Activated T-cell treated with anti-CD3 and anti-CD28 coated beads, Interleukin-2, amount 50 U/mL, for 72 hours (primary cell): ENCODE results near the gene B3GAT2. TPM values are rescaled to one million over a fixed set of nuclear protein-coding genes. Genes with fewer than 3 reads are reported as not detected.

Experiments used
- ATAC-seq, 2 donors: fragments of 150-1000 bp; cut with Tn5 transposase; replicated peaks in 1 of 2; 2 replicates each; pipeline ENCODE4 v1.10.0; 2021; ENCODE audit warnings: moderate library complexity in 2 of 2, mild to moderate bottlenecking in 1 of 2
- DNase-seq, 2 donors: peaks; one replicate each; pipeline ENCODE4 v3.0.0; 2021 to 2022; ENCODE audit warnings: mixed read lengths in 1 of 2
- H3K27ac Mint-ChIP-seq: one replicate; pipeline ENCODE4 v1.8.0; 2022; ENCODE audit warnings: mild to moderate bottlenecking, moderate library complexity, mixed read lengths
- H3K27me3 Mint-ChIP-seq: one replicate; pipeline ENCODE4 v1.8.0; 2022; ENCODE audit warnings: low read depth, mixed read lengths
- H3K36me3 Mint-ChIP-seq, 2 donors: one replicate each; pipeline ENCODE4 v1.8.0; 2022; ENCODE audit warnings: mixed read lengths in 2 of 2, mild to moderate bottlenecking in 1 of 2; ENCODE audit not compliant: insufficient read depth in 2 of 2
- H3K4me1 Mint-ChIP-seq: one replicate; pipeline ENCODE4 v1.8.0; 2022; ENCODE audit warnings: low read depth, mixed read lengths
- H3K4me3 Mint-ChIP-seq, 2 donors: one replicate each; pipeline ENCODE4 v1.8.0; 2022; ENCODE audit warnings: mild to moderate bottlenecking in 2 of 2, mixed read lengths in 2 of 2, moderate library complexity in 2 of 2
- H3K9me3 Mint-ChIP-seq, 2 donors: one replicate each; pipeline ENCODE4 v1.8.0; 2022; ENCODE audit warnings: mixed read lengths in 2 of 2
- total RNA-seq, 2 donors: library from RNA; stranded (reverse); gene quantifications; one replicate each; pipeline ENCODE4 v1.2.3, GENCODE V29; 2022

Gene B3GAT2
- total RNA-seq, 2 donors from 2014 or later = not detected

- DNase-seq (no peak), ATAC-seq (no peak)
- H3K27ac Mint-ChIP-seq = no peak overlapping the region
- H3K4me1 Mint-ChIP-seq = no peaks in the 10 kb centered on the region
- peaks cover 0 to 3% of the 10 kb centered on the region in 2 donors for H3K9me3 Mint-ChIP-seq
- peaks cover 7% of the 10 kb centered on the region in 2 donors for H3K36me3 Mint-ChIP-seq
- H3K27me3 Mint-ChIP-seq = no peaks in the 10 kb centered on the region
- no peak overlapping the region for H3K4me3 Mint-ChIP-seq
Measured at GRCh38 chr6:70820778-70821177, 136.1 kb downstream of the B3GAT2 start.

GRCh38 chr6:70819646-70820045 is 137.2 kb downstream of the B3GAT2 start:
- H3K27ac Mint-ChIP-seq = no peak overlapping the region
- H3K36me3 Mint-ChIP-seq = peaks cover 7% of the 10 kb centered on the region in 2 donors
- H3K4me3 Mint-ChIP-seq = no peak overlapping the region
- H3K27me3 Mint-ChIP-seq = no peaks in the 10 kb centered on the region
- H3K4me1 Mint-ChIP-seq = no peaks in the 10 kb centered on the region
- peaks cover 0 to 3% of the 10 kb centered on the region in 2 donors for H3K9me3 Mint-ChIP-seq
- no peak for DNase-seq
- ATAC-seq = no peak

GRCh38 chr6:70813885-70814284 is 143.0 kb downstream of the B3GAT2 start:
- peaks cover 0 to 2% of the 10 kb centered on the region in 2 donors for H3K36me3 Mint-ChIP-seq
- H3K4me1 Mint-ChIP-seq = no peaks in the 10 kb centered on the region
- no peaks in the 10 kb centered on the region for H3K9me3 Mint-ChIP-seq
- no peak for ATAC-seq
- H3K4me3 Mint-ChIP-seq = no peak overlapping the region
- DNase-seq = no peak
- no peaks in the 10 kb centered on the region for H3K27me3 Mint-ChIP-seq
- H3K27ac Mint-ChIP-seq = no peak overlapping the region

GRCh38 chr6:70811788-70812187 is 145.1 kb downstream of the B3GAT2 start:
- Mint-ChIP-seq H3K9me3 (no peaks in the 10 kb centered on the region), H3K27me3 (no peaks in the 10 kb centered on the region), H3K4me3 (no peak overlapping the region), H3K27ac (no peak overlapping the region), H3K36me3 (peaks cover 0 to 2% of the 10 kb centered on the region in 2 donors), H3K4me1 (no peaks in the 10 kb centered on the region)
- ATAC-seq (no peak), DNase-seq (no peak)
